GM23338 (cell line): Measurements from ENCODE around the gene RANBP1.

ENCODE experiments used
- CTCF ChIP-seq, 2 experiments: fragments of 200-600 bp in 1 of 2; sonication (generic) in 1 of 2; conservative IDR thresholded peaks; 2 replicates each; pipeline versions ENCODE4 v1.5.1 to v1.6.1; 2016 to 2017; ENCODE audit warnings: antibody characterized with exemption in 2 of 2, low read depth in 2 of 2, mild to moderate bottlenecking in 2 of 2, moderate library complexity in 1 of 2
- EZH2 ChIP-seq: fragments of 200-600 bp; sonication (generic); IDR thresholded peaks from one replicate; pipeline ENCODE4 v1.8.0; 2017; ENCODE audit warnings: antibody characterized with exemption, mild to moderate bottlenecking, low read depth; ENCODE audit not compliant: unreplicated experiment
- EZH2phosphoT487 ChIP-seq: fragments of 200-600 bp; sonication (generic); IDR thresholded peaks from one replicate; pipeline ENCODE4 v1.8.1; 2018; ENCODE audit warnings: antibody characterized with exemption; ENCODE audit not compliant: unreplicated experiment
- POLR2AphosphoS5 ChIP-seq: IDR thresholded peaks from 2 replicates; pipeline ENCODE4 v1.6.1; 2016; ENCODE audit warnings: antibody characterized with exemption, low read depth
- STAT1 ChIP-seq: IDR thresholded peaks from one replicate; pipeline ENCODE4 v1.6.1; 2016; ENCODE audit warnings: antibody characterized with exemption; ENCODE audit not compliant: unreplicated experiment
- ZNF114 ChIP-seq: fragments of 250-450 bp; sonication (Bioruptor Pico); IDR thresholded peaks from 2 replicates; pipeline ENCODE4 v1.5.0; 2020; ENCODE audit warnings: mild to moderate bottlenecking, moderate library complexity
- TF ChIP-seq, protein P1 (sequence below): IDR thresholded peaks from one replicate; pipeline ENCODE4 v1.6.1; 2018; ENCODE audit warnings: antibody characterized with exemption; ENCODE audit not compliant: unreplicated experiment

- TF ChIP-seq CTCF (conservative IDR thresholded peaks at IDR 0.05; ENCODE audit: low read depth in 2 of 2), result peak in 1 of 2 experiments; percentile 19; a peak in 1 of 4 replicates
- no peak for TF ChIP-seq POLR2AphosphoS5
- TF ChIP-seq EZH2, result no peak
- no peak for TF ChIP-seq EZH2phosphoT487
- TF ChIP-seq ZNF114 (CRISPR knock-in tag), result no peak
- TF ChIP-seq, protein P1, sequence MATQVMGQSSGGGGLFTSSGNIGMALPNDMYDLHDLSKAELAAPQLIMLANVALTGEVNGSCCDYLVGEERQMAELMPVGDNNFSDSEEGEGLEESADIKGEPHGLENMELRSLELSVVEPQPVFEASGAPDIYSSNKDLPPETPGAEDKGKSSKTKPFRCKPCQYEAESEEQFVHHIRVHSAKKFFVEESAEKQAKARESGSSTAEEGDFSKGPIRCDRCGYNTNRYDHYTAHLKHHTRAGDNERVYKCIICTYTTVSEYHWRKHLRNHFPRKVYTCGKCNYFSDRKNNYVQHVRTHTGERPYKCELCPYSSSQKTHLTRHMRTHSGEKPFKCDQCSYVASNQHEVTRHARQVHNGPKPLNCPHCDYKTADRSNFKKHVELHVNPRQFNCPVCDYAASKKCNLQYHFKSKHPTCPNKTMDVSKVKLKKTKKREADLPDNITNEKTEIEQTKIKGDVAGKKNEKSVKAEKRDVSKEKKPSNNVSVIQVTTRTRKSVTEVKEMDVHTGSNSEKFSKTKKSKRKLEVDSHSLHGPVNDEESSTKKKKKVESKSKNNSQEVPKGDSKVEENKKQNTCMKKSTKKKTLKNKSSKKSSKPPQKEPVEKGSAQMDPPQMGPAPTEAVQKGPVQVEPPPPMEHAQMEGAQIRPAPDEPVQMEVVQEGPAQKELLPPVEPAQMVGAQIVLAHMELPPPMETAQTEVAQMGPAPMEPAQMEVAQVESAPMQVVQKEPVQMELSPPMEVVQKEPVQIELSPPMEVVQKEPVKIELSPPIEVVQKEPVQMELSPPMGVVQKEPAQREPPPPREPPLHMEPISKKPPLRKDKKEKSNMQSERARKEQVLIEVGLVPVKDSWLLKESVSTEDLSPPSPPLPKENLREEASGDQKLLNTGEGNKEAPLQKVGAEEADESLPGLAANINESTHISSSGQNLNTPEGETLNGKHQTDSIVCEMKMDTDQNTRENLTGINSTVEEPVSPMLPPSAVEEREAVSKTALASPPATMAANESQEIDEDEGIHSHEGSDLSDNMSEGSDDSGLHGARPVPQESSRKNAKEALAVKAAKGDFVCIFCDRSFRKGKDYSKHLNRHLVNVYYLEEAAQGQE, result no peak
- no peak for TF ChIP-seq STAT1
These were observed 13.6 kb upstream of the RANBP1 start for GRCh38 chr22:20102203-20102780.
